T-helper 1 cell treated with Interleukin-12 subunit alpha and Interleukin-12 subunit beta and Interleukin-4 antibody, amounts not matched to agents 30 ng/mL and 1 ng/mL, for 36 hours (primary cell): Measurements from ENCODE around the gene COL4A2. TPM values are rescaled to one million over a fixed set of nuclear protein-coding genes. Genes with fewer than 3 reads are reported as not detected.

Experiments used
- intact Hi-C: fragments of 100-400 bp; cut with micrococcal nuclease; formaldehyde crosslinking; loops from one replicate; pipeline ENCODE4 v1.15.1; 2024
- total RNA-seq: library from RNA; stranded (reverse); gene quantifications from 2 replicates; pipeline ENCODE4 v1.2.3, GENCODE V29; 2022

COL4A2 gene
- total RNA-seq, 1 donor from 2014 or later = 0.37 TPM

- intact Hi-C loops = no loop called here
Observed at GRCh38 chr13:110414931-110415330, 107.8 kb downstream of the COL4A2 start.

GRCh38 chr13:110415669-110416068, 108.6 kb downstream of the COL4A2 start:
- intact Hi-C loops = no loop called here

GRCh38 chr13:110416131-110417025, 109.3 kb downstream of the COL4A2 start:
- intact Hi-C loops = no loop called here

GRCh38 chr13:110418944-110419343, 111.9 kb downstream of the COL4A2 start:
- intact Hi-C loops = no loop called here

- intact Hi-C loops = no loop called here
Observed at GRCh38 chr13:110419381-110419791, 112.3 kb downstream of the COL4A2 start.

- intact Hi-C loops = no loop called here
Observed at GRCh38 chr13:110419946-110420345, 112.9 kb downstream of the COL4A2 start.

GRCh38 chr13:110420626-110421025, 113.5 kb downstream of the COL4A2 start:
- intact Hi-C loops = no loop called here

GRCh38 chr13:110421061-110421460, 114.0 kb downstream of the COL4A2 start:
- intact Hi-C loops = no loop called here

GRCh38 chr13:110421696-110422385, 114.8 kb downstream of the COL4A2 start:
- intact Hi-C loops = no loop called here

GRCh38 chr13:110422913-110423688, 116.0 kb downstream of the COL4A2 start:
- intact Hi-C loops = no loop called here

GRCh38 chr13:110423689-110424302, 116.7 kb downstream of the COL4A2 start:
- intact Hi-C loops = no loop called here

- intact Hi-C loops = no loop called here
Observed at GRCh38 chr13:110424569-110425443, 117.7 kb downstream of the COL4A2 start.

GRCh38 chr13:110425444-110425780, 118.3 kb downstream of the COL4A2 start:
- intact Hi-C loops = no loop called here

- intact Hi-C loops = no loop called here
Observed at GRCh38 chr13:110426735-110427134, 119.7 kb downstream of the COL4A2 start.

- intact Hi-C loops = no loop called here
Observed at GRCh38 chr13:110428313-110428712, 121.2 kb downstream of the COL4A2 start.

- intact Hi-C loops = no loop called here
Observed at GRCh38 chr13:110430391-110431336, 123.6 kb downstream of the COL4A2 start.

GRCh38 chr13:110431425-110432294, 124.6 kb downstream of the COL4A2 start:
- intact Hi-C loops = no loop called here

GRCh38 chr13:110432522-110432921, 125.4 kb downstream of the COL4A2 start:
- intact Hi-C loops = no loop called here
